ENCODE measurements around the gene SLBP.

The SLBP gene

DNA sequence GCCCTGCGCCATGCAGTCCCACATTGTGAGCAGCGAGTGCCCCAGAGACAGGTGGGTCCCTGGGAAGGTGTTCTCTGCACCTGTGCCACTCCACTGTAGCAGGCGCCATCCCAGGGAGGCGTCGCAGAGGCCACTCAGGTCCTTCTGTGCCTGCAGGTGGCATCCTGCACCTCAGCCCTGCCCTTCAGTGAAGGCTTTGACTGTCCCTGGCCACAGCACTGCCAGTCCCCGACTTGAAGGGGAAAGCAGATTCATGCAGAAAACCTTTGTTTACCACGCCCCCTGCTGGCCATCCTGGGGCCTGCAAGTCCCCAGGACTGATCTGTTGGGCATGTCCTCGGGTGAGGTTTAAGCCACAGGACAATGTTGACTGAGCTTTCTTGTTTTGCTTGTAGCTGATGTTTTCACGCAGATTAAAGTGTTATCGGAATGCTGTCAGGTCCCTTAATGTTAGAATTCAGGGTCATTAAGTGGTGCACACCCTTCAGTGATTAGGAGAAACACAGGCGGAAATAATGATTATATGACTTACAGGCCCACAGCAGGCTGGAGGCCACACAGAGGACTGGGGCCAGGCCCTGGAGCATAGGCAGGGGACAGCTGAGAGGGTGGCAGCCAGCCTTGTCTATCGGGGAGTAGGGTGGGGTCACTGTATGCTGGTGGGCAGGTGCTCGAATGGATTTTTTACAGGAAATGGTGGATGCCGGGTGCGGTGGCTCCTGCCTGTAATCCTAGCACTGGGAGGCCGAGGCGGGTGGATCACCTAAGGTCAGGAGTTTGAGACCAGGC, 14.2 kb upstream of the SLBP start:
- DNase-seq (ENCODE audit: low read depth), result peak; percentile 37

DNA sequence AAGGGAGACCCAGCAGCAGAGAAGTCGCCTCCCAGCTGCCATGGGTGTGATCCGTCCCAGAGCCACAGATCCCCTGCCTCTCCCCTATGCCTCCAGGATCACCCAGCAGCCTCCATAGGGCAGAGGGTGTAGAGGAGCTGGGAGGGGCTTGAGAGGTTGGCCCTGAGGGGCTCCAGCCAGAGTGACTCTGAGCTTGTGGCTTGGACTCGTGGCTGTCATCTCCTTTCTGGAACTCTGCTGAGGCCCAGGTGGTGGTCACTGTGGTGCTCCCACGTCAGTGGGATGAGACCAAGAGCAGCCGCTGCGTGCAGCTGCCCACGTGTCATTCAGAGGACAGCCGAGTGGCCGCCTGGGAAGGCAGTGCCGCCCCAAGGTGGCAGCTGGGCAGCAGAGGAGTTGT, 13.4 kb upstream of the SLBP start:
- DNase-seq (ENCODE audit: low read depth), result no peak

DNA sequence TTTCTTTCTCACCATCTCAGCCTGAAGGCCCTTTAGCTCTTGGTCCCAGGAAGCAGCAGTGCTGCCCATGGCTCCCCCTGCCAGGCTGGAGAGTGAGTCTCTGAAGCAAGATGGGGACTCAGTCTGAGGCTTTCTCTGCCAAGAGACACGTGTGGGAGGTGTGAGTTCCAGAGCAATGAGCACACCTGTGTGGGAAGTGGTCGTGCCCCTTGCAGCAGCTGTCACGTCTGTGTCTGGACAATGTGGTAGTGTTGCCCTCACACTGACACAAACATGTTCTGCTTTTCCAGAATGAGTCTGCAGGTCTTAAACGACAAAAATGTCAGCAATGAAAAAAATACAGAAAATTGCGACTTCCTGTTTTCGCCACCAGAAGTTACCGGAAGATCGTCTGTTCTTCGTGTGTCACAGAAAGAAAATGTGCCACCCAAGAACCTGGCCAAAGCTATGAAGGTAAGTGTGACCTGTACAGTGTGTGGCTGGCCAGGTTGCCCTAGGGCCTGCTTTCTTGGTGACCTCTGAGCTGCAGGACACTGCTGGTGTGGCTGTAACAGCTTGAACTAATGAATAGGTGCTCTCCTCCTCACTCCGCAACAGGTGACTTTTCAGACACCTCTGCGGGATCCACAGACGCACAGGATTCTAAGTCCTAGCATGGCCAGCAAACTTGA, 11.1 kb upstream of the SLBP start:
- no peak for DNase-seq (ENCODE audit: low read depth)

DNA sequence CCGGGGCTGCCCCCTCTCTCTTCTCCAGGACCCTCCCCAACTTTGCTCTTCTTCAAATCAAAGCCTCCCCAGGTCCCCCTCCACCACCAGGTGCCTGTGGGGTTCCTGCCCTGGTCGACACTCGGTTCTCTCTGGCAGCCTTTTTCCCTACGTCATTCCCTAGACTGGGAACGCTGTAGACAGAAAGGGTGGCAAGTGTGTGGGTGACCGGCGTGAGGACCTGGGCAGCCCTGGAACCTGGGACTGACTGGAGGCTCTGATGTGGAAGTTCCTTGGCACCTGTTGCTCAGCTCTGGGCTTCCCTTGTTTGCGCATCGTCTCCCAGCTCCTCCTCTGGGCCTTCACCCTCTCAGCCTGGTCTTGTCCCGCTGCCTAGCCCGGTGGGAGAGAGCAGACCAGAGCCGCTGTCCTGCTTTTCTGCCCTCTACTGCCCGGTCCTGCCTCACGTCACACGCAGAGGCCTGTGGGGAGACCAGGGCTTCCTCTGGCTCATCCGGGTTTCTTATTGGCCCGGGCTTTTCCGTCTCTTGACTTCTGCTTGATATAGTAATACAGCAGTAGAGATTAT, 10.5 kb upstream of the SLBP start:
- no peak for DNase-seq (ENCODE audit: low read depth)

DNA sequence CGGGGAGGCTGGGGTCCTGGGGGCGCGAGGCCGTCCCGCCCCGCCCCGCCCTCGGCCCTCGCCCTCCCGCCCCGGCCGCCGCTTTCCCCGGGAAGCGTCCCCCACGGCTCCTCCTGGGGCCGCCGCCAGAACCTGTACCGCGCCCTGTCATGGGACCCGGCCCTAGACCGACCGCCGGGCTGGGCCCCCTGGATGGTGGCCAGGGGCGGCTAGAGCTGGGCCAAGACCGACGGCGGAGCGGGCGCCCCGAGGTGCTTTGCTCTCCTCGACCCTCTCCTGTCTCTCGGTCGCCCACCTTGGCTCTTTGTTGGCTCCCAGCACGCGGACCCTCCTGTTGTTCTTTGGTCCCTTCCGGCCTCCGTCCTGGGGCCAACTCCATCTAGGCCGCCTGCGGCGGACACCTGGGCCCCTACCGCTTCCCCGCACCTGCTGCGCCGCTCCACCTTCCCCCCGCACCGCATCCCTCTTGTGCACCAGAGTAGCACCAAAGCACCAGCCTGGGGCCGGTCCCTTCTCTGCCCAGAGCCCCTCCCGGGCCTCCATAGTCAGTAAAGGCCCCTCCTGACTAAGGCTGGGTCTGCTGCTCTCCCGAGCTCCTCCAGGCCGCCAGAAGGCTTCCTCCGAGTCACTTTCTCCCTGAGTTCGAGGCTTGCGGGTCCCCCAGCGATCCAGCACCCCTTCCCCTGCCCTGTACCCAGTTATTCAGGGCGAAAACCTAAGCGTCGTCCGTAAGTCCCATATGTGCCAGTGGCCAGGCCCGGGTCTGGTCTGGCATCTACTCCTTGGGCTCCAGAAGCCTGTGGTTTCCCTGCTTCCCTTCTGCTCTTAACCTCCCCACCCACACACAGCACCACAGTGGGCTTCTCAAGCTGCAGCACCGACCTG, 9.8 kb upstream of the SLBP start:
- no peak for DNase-seq (ENCODE audit: low read depth)

DNA sequence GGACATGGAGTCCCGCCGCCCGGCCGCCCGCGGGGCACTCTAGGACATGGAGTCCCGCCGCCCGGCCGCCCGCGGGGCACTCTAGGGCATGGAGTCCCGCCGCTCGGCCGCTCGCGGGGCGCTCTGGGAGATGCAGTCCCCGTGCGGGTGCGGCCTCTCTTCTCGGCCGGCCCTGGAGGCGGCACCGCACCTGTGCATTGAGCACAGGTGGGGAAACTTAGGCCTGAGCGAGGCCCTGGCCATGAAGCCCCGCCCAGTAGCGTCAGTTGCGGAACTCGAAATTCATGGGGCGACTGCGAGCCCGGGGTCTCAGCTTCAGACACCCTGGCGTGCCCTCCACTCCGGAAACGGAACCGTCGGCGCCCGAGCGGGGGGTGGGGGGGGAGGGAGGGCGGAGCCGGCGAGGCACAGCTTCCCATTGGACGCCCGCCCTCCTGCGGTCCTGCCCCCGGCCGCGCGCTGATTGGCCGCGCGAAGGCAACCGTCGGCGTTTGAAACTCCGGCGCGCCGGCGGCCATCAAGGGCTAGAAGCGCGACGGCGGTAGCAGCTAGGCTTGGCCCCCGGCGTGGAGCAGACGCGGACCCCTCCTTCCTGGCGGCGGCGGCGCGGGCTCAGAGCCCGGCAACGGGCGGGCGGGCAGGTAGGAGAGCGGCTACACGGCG, 9.0 kb upstream of the SLBP start, which contains the start of the genes TACC3 and TMEM129:
TACC3 (plus strand) TSS at position 519 of the 663 bp plus-strand sequence. CDS start 1,901 bp downstream, outside the sequence.
TMEM129 (minus strand) TSS at position 321 of the 663 bp plus-strand sequence. CDS start 486 bp downstream, outside the sequence.
- peak; percentile 80 for DNase-seq (ENCODE audit: low read depth)

DNA sequence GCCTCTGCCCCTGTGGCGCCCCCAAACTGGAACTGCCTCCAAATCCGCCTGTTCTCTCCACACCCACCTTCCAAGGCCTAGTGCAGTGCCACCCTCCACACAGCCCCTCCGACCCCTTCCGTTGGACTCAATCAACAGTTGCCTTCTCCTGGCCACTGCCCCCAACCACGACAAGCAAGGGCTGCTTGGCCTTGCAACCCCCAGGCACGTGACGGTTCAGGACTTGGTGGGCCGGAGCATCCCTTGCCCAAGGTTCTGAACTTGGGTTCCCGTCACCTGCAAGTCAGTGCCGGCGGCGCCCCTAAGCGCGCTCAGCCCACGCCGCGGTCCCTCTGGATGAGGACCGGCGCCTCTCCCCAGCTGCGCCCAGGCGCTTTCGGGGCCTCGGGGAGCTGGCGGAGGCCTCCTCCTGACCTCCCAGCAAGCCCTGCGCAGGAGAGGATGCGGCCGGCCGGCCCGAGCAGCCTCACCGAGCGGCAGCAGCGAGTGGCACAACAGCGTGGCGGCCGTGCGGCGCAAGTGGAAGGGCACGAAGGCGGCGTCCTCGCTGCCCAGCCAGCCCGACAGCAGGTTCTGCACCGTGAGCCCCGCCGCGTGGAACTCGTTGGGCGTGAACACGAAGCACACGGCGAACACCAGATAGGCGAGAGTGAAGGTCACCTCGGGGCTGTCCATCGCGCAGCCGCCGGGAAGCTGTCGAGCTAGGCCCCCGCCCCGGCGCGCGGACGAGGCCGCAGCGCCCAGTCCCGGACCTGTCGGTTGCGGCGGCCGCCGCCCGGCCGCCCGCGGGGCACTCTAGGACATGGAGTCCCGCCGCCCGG, 8.3 kb upstream of the SLBP start:
- no peak for DNase-seq (ENCODE audit: low read depth)

DNA sequence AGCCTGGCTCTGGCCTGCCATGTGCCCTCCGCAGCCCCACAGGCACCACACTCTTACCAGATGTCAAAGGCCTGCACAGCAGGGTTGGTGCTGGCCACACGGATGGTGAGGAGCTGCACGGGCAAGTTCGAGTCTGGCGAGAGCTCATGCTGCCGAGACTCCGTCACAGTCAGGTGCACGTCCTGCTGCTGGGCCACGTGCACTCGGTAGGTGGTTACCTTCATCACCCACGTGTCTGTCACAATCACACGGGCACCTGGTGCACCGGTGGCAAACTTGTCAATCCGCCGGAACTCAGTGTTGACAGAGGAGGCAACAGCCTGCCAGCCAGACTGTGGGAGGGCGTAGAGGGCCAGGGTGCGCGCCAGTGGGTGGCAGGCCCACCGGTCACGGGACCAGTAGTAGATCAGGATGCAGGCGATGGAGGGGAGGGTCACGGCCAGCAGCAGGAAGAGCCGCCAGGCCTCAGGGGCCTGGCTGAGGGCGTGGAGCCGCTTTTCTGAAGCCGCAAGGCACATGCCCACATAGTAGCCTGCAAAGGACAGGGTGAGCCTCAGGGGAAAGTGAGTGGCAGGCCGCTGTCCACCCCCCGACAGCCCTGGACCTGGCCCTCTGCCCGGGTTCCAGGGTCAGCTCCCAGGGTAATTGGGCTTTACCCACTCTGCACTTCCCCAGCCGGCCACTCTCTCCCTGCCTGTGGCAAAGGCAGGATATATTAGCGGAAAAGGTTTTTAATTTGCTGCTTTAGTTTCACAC, 6.2 kb upstream of the SLBP start:
- no peak for DNase-seq (ENCODE audit: low read depth)

DNA sequence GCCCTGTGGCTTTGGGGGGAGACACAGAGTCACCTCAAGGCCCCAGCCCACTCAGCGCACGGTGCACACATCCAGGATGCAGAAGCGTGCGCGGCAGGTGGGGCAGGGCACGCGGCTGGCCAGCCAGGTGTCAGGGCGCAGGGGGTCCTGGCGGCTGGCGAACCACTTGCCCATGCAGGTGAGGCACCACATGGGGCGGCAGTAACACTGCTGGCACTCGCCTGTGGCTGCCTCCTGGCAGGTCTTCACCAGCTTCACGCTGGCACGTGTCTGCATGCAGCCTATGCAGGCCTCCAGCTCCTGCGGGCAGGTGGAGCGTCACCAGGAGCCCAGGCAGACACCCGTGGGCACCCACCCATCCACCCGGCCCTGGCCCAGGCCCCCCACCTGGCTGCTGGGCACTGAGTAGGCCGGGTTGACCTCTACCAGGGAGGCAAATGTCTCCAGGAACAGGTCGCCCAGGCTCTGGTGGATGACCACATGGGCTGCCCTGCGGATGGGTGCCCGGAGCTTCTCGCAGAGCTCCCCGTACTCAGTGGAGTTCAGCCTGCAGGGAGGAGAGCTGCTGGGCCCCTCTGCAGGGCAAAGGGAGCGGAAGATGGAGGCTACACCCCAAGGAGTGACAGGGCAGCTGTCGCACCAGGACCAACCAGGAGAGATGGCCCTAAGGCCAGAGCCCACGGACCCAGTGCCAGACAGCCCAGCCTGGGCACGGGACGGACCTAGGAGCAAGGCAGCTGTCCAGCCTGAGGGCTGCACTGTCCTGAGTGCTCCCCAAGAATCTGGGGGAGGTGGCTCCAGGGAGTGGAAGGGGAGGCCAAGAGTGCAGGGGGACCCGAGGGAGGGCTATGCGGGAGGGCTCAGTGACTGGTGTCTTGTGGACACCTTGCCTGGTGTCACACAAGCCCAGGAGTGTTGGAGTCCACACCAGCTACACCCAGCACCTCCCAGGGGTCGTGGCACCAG, 5.3 kb upstream of the SLBP start:
- DNase-seq (ENCODE audit: low read depth), result no peak

DNA sequence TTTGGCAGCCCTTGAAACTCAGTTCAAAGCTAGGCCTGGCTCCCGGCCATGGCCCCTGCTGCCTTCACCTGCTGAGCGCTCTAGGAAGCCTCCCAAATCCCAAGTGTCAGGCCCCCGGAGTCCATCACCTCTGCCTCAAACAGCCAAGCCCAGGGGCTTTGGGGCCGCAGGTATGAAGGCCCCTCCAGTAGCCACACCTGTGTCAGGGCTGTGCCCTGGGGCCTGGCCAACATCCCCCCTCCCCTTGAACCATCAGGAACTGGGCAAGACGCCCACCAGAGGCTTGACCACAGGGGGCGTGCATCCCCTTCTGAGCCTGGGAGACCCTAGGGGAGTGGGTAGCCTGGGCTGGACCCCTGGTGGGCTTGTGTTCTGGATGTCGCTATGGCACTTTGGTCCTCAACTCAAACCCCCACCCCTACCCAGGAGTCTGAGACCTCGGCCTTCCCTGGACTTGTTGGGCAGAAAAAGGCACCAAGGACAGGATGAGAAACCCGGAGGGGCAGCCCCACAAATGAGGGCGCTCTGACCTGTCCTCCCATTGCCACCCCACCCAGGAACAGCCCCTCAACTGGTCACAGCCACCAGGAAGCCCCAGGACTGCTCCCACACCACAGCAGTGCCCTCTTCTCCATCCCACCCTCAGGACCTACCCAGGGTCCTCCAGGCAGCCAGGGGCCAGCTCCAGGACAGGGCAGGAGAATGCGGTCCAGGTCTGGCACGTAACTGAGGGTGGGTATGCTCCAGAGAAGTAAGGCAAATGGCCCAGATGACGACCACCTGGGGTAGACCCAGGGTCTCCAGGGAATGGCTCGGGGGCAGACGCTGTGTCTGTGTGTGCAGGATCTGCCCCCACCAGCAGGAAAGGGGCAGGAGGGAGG, 4.2 kb upstream of the SLBP start:
- no peak for DNase-seq (ENCODE audit: low read depth)

DNA sequence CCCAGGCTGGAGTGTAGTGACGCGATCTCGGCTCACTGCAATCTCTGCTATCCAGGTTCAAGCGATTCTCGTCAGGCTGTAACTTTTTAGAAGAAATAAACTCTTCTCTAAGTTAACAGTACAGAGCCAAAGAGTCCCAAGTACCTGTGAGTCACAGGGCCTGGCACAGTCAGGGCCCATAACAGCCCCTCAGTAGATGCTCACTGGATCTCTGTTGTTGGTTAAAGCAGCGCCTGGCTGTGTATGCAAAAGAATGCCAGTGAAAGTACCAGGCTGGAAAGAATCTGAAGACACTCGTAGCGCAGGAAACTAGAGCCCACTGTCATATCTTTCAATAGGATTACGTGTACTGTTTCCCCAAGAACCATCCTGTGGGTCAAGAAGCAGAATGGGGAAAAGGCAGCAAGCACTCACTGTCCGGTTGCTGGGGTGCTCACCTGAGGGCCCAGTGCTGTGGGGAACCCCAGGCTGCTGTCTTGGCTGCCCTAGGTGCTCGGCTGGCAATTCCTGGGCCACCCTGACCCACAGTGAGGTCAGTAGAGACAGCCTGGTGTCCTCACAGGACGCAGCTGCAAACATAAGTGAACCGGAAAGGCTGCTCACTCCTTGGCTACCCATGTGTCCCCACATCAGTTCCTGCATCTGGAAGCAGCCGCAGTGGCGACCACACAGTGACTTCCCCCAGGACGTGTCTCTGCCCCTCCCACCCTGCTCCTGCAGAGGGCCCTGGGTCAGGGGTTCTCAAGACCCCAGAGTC, 3.1 kb upstream of the SLBP start:
- DNase-seq (ENCODE audit: low read depth), result no peak

DNA sequence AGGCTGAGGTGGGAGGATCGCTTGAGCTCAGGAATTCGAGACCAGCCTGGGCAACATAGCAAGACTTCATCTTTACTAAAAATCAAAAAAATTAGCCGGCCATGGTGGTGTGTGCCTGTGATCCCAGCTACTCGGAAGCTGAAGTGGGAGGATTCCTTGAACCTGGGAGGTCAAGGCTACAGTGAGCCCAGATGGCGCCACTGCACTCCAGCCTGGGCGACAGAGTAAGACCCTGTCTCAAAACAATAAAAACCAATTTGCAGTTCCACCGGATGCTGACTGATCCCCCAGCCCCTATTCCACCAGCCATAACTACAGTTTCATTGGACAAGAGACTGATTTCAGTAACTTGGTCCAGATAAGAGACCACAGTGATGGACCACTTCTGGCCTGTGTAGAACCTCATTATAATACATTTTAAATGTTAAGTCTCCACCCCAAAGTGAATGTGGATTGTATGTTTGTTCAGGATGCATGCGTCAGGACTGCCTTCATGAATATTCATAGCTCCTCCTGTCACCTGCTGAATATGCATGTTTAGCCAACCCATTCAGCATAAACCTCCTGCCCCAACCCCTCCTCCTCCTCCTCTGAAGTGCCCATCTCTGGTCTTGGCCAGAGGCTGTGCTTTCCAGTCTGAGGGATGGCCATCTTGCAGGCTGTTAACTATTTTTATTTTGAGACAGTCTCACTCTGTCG, 2.3 kb upstream of the SLBP start:
- no peak for DNase-seq (ENCODE audit: low read depth)

DNA sequence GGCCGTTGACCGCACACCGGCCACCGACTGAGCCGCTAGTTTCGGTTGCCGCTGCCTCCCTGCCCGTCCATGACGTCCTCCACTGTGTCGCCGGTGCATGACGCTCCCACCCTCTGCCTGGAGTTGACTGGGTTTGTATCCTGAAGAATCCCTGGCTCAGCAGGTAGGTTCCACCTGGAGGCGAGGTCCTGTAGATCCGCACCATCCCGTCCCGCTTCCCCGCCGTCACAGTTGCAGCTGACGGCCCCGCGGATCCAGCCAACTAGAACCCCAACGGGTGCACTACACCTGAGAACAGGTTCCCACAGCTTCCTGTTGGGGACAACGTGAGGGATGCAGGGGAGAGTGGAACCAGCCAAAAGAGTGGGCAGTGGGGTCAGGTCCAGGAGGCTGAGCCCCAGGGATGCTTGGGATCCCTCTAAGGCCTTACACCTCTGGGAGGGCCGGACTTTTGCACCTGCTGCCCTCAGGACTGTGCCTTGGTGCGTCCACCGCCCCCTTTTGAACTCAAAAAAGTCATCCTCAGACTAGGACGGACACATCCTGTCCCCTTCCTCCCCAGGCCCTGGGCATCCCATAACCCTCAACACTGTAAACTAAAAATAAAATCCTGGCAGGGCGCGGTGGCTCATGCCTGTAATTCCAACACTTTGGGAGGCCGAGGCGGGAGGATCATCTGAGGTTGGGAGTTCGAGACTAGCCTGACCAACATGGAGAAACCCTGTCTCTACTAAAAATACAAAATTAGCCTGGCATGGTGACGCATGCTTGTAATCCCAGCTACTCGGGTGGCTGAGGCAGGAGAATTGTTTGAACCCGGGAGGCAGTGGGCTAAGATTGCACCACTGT, 1.1 kb upstream of the SLBP start:
- DNase-seq (ENCODE audit: low read depth), result no peak

DNA sequence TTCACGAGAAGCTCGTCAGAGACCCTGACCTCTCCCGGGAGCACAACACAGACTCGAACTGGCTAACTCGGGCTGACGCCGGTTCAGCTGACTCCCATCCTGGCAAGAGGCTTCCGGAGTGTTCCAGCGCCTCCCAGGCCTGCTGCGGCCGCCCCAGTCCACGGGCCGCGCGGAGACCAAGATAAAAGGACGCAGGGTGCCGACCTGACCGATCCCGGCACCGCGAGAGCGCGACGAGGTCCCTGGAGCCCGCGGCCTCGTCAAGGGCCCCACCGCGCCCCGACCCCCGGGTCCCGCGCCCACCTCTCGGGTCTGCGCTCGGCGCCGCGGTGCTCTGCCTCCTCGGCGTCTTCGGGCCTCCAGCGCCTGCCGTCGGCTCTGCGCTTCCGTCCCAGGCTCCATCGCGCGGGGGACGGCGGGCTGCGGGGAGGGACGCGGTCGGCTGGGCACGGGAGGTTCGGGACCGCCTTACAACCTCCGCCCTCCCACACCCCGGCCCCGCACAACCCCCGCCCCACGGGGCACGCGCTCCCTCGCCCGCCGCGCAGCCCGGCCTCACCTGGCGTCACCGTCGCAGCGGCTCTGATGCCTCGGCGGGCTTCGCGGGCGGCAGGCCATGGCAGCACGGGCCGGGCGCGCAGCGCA, 426 bp downstream of the SLBP start:
- DNase-seq (ENCODE audit: low read depth), result no peak

DNA sequence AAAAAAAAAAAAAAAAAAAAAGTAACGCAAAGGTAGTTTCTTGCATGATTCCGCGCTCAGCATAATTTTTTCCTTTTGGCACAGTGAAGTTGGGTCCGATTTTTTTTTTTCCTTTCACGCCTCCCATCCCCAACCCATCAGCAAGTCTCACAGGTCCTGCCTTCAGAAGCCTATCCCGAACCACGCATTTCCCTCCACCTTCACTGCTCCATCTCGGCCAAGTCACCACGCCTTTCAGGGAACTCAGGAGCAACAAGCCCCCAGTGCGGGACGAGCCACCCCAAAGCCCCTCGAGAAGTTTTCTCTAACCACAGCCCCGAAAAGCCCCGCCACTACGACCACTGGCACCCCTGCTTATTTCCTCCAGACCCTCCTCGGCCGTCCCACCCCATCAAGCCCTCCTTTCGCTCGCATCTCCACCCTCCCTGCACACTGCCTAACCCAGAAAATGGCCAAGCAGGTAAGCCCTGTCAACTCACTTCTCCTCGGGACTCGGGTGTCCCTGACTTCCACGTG, 1.0 kb downstream of the SLBP start:
- DNase-seq (ENCODE audit: low read depth), result no peak
